IMR-90 (cell line): ENCODE measurements around the gene MISP3. TPM values are rescaled to one million over a fixed set of nuclear protein-coding genes. Genes with fewer than 3 reads are reported as not detected.

Experiments
- ATAC-seq: fragments of 200-7000 bp; cut with Tn5 transposase; 2 replicates; pipeline ENCODE4 v1.9.1; 2020; ENCODE audit warnings: low read depth, mild to moderate bottlenecking, moderate library complexity
- BruUV-seq: library from RNA; stranded (reverse); fragments of 400-500 nt; replicated peaks from 2 replicates; lab custom pipeline; 2021; lab: Mats Ljungman, UMichigan
- CTCF ChIA-PET: fragments of 300-600 bp; formaldehyde crosslinking; extraction: SDS; loops from one replicate; lab custom pipeline; 2021; ENCODE audit warnings: antibody characterized with exemption; lab: Yijun Ruan, JAX
- POLR2A ChIA-PET: fragments of 300-600 bp; sonication (Branson Sonifier 250); formaldehyde crosslinking; loops from one replicate; lab custom pipeline; 2022; ENCODE audit warnings: antibody characterized with exemption; ENCODE audit not compliant: unreplicated experiment; lab: Charles Lee
- DNase-seq: peaks from one replicate; pipeline ENCODE4 v3.0.0; 2013
- H2AFZ ChIP-seq: replicated peaks from 2 replicates; pipeline ENCODE3; 2013; ENCODE audit warnings: low read length, mild to moderate bottlenecking; ENCODE audit not compliant: poor library complexity
- H2AK5ac ChIP-seq: 2 replicates; pipeline ENCODE4 v1.6.1; 2013; ENCODE audit warnings: low read depth, low read length, inconsistent platforms
- H2AK9ac ChIP-seq: replicated peaks from 2 replicates; pipeline ENCODE3; 2013; ENCODE audit warnings: mild to moderate bottlenecking, low read depth, low read length, moderate library complexity; ENCODE audit not compliant: poor library complexity
- H2BK120ac ChIP-seq: 2 replicates; pipeline ENCODE4 v1.6.1; 2013; ENCODE audit warnings: low read depth, low read length, inconsistent platforms
- H2BK15ac ChIP-seq: 3 replicates; pipeline ENCODE4 v1.6.1; 2013; ENCODE audit warnings: low read depth, low read length, inconsistent platforms
- H2BK20ac ChIP-seq: 2 replicates; pipeline ENCODE4 v1.6.1; 2013; ENCODE audit warnings: low read depth, mild to moderate bottlenecking, inconsistent platforms, low read length, moderate library complexity
- H2BK5ac ChIP-seq: 2 replicates; pipeline ENCODE4 v1.6.1; 2013; ENCODE audit warnings: mild to moderate bottlenecking, low read depth, low read length, inconsistent platforms; ENCODE audit not compliant: poor library complexity, severe bottlenecking
- H3K14ac ChIP-seq: replicated peaks from 2 replicates; pipeline ENCODE4 v1.6.1; 2013; ENCODE audit warnings: low read depth, low read length, inconsistent platforms
- H3K18ac ChIP-seq: 2 replicates; pipeline ENCODE4 v1.6.1; 2013; ENCODE audit warnings: low read depth, low read length, control low read depth
- H3K23ac ChIP-seq: 2 replicates; pipeline ENCODE4 v1.6.1; 2013; ENCODE audit warnings: low read depth, low read length, inconsistent platforms
- H3K27ac ChIP-seq: 2 replicates; pipeline ENCODE4 v1.5.1; 2013; ENCODE audit warnings: mild to moderate bottlenecking, control low read depth, low read length; ENCODE audit not compliant: insufficient read depth
- H3K27me3 ChIP-seq: 2 replicates; pipeline ENCODE4 v1.6.1; 2013; ENCODE audit warnings: low read length; ENCODE audit not compliant: control insufficient read depth, insufficient read depth
- H3K36me3 ChIP-seq: 2 replicates; pipeline ENCODE4 v1.6.1; 2013; ENCODE audit warnings: low read length, mixed read lengths; ENCODE audit not compliant: control insufficient read depth, insufficient read depth
- H3K4ac ChIP-seq: 2 replicates; pipeline ENCODE4 v1.6.1; 2013; ENCODE audit warnings: low read depth, low read length, inconsistent platforms
- H3K4me1 ChIP-seq: 2 replicates; pipeline ENCODE4 v1.6.1; 2013; ENCODE audit warnings: low read length, mixed read lengths; ENCODE audit not compliant: control insufficient read depth, insufficient read depth
- H3K4me2 ChIP-seq: 2 replicates; pipeline ENCODE4 v1.6.1; 2013; ENCODE audit warnings: low read depth, mild to moderate bottlenecking, control low read depth, low read length, moderate library complexity
- H3K4me3 ChIP-seq: 2 replicates; pipeline ENCODE4 v1.5.1; 2013; ENCODE audit warnings: low read depth, mild to moderate bottlenecking, control low read depth, low read length, moderate library complexity; ENCODE audit not compliant: insufficient read depth
- H3K56ac ChIP-seq: 2 replicates; pipeline ENCODE4 v1.6.1; 2013; ENCODE audit warnings: low read length, inconsistent platforms; ENCODE audit not compliant: insufficient read depth; ENCODE audit errors: extremely low read depth
- H3K79me1 ChIP-seq, 2 experiments: 2 replicates each; pipeline ENCODE4 v1.6.1; 2013; ENCODE audit warnings: low read length in 2 of 2, inconsistent platforms in 1 of 2, low read depth in 1 of 2
- H3K9ac ChIP-seq: 2 replicates; pipeline ENCODE4 v1.6.1; 2013; ENCODE audit warnings: low read depth, low read length, control low read depth
- H3K9me1 ChIP-seq: 2 replicates; pipeline ENCODE4 v1.6.1; 2013; ENCODE audit warnings: low read length, inconsistent platforms; ENCODE audit not compliant: insufficient read depth
- H3K9me3 ChIP-seq: 2 replicates; pipeline ENCODE4 v1.6.1; 2013; ENCODE audit warnings: low read length; ENCODE audit not compliant: control insufficient read depth, insufficient read depth
- H4K20me1 ChIP-seq: 2 replicates; pipeline ENCODE4 v1.6.1; 2013; ENCODE audit warnings: low read length, inconsistent platforms; ENCODE audit not compliant: insufficient read depth
- H4K5ac ChIP-seq: 2 replicates; pipeline ENCODE4 v1.6.1; 2013; ENCODE audit warnings: mild to moderate bottlenecking, low read depth, low read length, control low read depth
- H4K8ac ChIP-seq, 2 experiments: 2 replicates each; pipeline ENCODE4 v1.6.1; 2013; ENCODE audit warnings: low read depth in 2 of 2, low read length in 2 of 2, control low read depth in 1 of 2, inconsistent platforms in 1 of 2
- H4K91ac ChIP-seq: 2 replicates; pipeline ENCODE4 v1.6.1; 2013; ENCODE audit warnings: low read depth, low read length, inconsistent platforms; ENCODE audit not compliant: insufficient read depth
- CEBPB ChIP-seq: IDR thresholded peaks from 2 replicates; pipeline ENCODE4 v1.6.1; 2012; ENCODE audit warnings: low read depth, low read length, improper control_type of control experiment
- FOS ChIP-seq: fragments of 150-350 bp; IDR thresholded peaks from 2 replicates; pipeline ENCODE4 v1.6.1; 2016; ENCODE audit warnings: low read depth, low read length
- MAFK ChIP-seq: IDR thresholded peaks from 2 replicates; pipeline ENCODE4 v1.6.1; 2012; ENCODE audit warnings: low read depth, low read length, improper control_type of control experiment
- MXI1 ChIP-seq: IDR thresholded peaks from 2 replicates; pipeline ENCODE4 v1.6.1; 2012; ENCODE audit warnings: low read depth, mild to moderate bottlenecking, low read length, moderate library complexity, borderline replicate concordance
- NFE2L2 ChIP-seq: fragments of 150-350 bp; IDR thresholded peaks from 2 replicates; pipeline ENCODE4 v1.6.1; 2016; ENCODE audit warnings: low read depth, mild to moderate bottlenecking, low read length
- POLR2A ChIP-seq: IDR thresholded peaks from 2 replicates; pipeline ENCODE4 v1.6.1; 2012; ENCODE audit warnings: mild to moderate bottlenecking, low read depth, low read length
- RAD21 ChIP-seq: IDR thresholded peaks from 2 replicates; pipeline ENCODE4 v1.6.1; 2012; ENCODE audit warnings: low read length, improper control_type of control experiment
- RCOR1 ChIP-seq: IDR thresholded peaks from 2 replicates; pipeline ENCODE4 v1.6.1; 2012; ENCODE audit warnings: mild to moderate bottlenecking, low read length, improper control_type of control experiment; ENCODE audit not compliant: insufficient replicate concordance
- SMC3 ChIP-seq: fragments of 150-350 bp; IDR thresholded peaks from 2 replicates; pipeline ENCODE4 v1.6.1; 2016; ENCODE audit warnings: low read depth, mild to moderate bottlenecking, antibody characterized with exemption, low read length, moderate library complexity
- WGBS, 2 experiments: methylation state at CpG; one replicate each; pipeline versions ENCODE4 v1.1.5 to v1.1.7; 2013; ENCODE audit warnings: missing lambda C conversion rate in 2 of 2; ENCODE audit not compliant: insufficient read length in 1 of 2; ENCODE audit errors: extremely low coverage in 2 of 2; 5-methylcytosine and 5-hydroxymethylcytosine counted together
- dilution Hi-C: fragments of 300-500 bp; cut with HindIII; formaldehyde crosslinking; loops from one replicate; pipeline ENCODE4 v1.14.3; 2018; ENCODE audit warnings: low sequenced_read_pairs; ENCODE audit not compliant: unreplicated experiment
- in situ Hi-C: fragments of 300-500 bp; cut with MboI; formaldehyde crosslinking; loops from 3 replicates; pipeline ENCODE4 v1.14.3; 2019; ENCODE audit warnings: low sequenced_read_pairs, inconsistent platforms, mixed read lengths
- intact Hi-C: fragments of 100-400 bp; cut with micrococcal nuclease; formaldehyde crosslinking; loops from 2 replicates; pipeline ENCODE4 v1.10.0; 2022
- polyA plus RNA-seq, 3 experiments: library from polyadenylated mRNA; depleted of rRNA; stranded (reverse); fragments of >200 nt; gene quantifications; 2 replicates each; pipeline ENCODE4 v1.2.3, GENCODE V29; 2012; ENCODE audit warnings: low replicate concordance in 1 of 3
- total RNA-seq: library from RNA; depleted of rRNA; stranded (reverse); fragments of >200 nt; gene quantifications from 2 replicates; pipeline ENCODE4 v1.2.3, GENCODE V29; 2012
- TF ChIP-seq, protein P1 (sequence below): conservative IDR thresholded peaks from 2 replicates; pipeline ENCODE4 v1.5.1; 2012; ENCODE audit warnings: mild to moderate bottlenecking, low read depth, low read length, improper control_type of control experiment
- TF ChIP-seq, protein P2 (sequence below): fragments of 150-350 bp; IDR thresholded peaks from 2 replicates; pipeline ENCODE4 v1.6.1; 2017; ENCODE audit warnings: mild to moderate bottlenecking, antibody characterized with exemption, low read length, low read depth

Gene MISP3
- total and polyA plus RNA-seq, 2 of the 4 experiments (the other 2 are of a cell fraction): under 0.01 to 0.68 TPM

DNA sequence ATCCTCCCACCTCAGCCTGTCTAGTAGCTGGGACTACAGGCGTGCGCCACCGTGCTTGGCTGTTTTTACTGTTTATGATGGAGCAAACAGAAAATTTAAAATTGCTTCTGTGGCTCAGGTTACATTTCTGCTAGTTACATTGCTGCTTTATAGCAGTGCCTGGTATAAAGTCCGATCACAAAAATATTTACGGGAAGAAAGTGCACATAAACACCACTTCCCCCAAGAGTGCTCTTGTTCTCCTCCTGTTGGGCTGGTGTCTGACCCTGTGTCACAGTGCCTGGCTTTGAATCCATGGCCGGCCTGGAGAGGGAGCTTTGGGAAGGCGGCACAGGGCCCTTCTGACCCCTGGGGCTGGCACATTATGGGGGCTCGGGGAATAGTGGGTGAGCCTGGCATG, 33.1 kb downstream of the MISP3 start:
- peaks cover 30% of the 10 kb centered on the region for H3K36me3 ChIP-seq
- H3K9ac ChIP-seq: no peak overlapping the region
- no peak overlapping the region for H3K4me3 ChIP-seq
- no peak overlapping the region for H2AK5ac ChIP-seq
- BruUV-seq: no TSS peak
- H2BK120ac ChIP-seq: no peak overlapping the region
- no peaks in the 10 kb centered on the region for H3K9me3 ChIP-seq
- intact Hi-C loops: no loop called here
- H3K4me2 ChIP-seq: no peak overlapping the region
- no peaks in the 10 kb centered on the region for H3K9me1 ChIP-seq
- WGBS, 2 experiments: 100% methylated on average over 2 of the region's 8 CpGs; no CpG with 5 or more reads in 1 of the 2 experiments
- no peak overlapping the region for H2BK20ac ChIP-seq
- no peaks in the 10 kb centered on the region; the same call in 1 of the 2 replicates for H4K20me1 ChIP-seq
- H4K8ac ChIP-seq: no peak overlapping the region
- ChIA-PET POLR2A (no interaction called here), CTCF (no interaction called here)
- no peak overlapping the region for H3K27ac ChIP-seq
- dilution Hi-C loops: no loop called here
- in situ Hi-C loops: no loop called here
- no peak overlapping the region for H3K4ac ChIP-seq
- no peak overlapping the region for H3K56ac ChIP-seq
- DNase-seq (no peak), ATAC-seq (no peak)
- H2AK9ac ChIP-seq: no peak overlapping the region
- no peak overlapping the region for H3K23ac ChIP-seq
- H2BK5ac ChIP-seq: no peak overlapping the region
- TF ChIP-seq MXI1: no peak
- TF ChIP-seq CEBPB: no peak
- no peak for TF ChIP-seq NFE2L2
- TF ChIP-seq POLR2A: no peak
- TF ChIP-seq MAFK: no peak
- TF ChIP-seq, protein P1, sequence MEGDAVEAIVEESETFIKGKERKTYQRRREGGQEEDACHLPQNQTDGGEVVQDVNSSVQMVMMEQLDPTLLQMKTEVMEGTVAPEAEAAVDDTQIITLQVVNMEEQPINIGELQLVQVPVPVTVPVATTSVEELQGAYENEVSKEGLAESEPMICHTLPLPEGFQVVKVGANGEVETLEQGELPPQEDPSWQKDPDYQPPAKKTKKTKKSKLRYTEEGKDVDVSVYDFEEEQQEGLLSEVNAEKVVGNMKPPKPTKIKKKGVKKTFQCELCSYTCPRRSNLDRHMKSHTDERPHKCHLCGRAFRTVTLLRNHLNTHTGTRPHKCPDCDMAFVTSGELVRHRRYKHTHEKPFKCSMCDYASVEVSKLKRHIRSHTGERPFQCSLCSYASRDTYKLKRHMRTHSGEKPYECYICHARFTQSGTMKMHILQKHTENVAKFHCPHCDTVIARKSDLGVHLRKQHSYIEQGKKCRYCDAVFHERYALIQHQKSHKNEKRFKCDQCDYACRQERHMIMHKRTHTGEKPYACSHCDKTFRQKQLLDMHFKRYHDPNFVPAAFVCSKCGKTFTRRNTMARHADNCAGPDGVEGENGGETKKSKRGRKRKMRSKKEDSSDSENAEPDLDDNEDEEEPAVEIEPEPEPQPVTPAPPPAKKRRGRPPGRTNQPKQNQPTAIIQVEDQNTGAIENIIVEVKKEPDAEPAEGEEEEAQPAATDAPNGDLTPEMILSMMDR: no peak
- TF ChIP-seq SMC3: no peak
- no peak for TF ChIP-seq RCOR1
- TF ChIP-seq, protein P2, sequence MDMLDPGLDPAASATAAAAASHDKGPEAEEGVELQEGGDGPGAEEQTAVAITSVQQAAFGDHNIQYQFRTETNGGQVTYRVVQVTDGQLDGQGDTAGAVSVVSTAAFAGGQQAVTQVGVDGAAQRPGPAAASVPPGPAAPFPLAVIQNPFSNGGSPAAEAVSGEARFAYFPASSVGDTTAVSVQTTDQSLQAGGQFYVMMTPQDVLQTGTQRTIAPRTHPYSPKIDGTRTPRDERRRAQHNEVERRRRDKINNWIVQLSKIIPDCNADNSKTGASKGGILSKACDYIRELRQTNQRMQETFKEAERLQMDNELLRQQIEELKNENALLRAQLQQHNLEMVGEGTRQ: no peak
- TF ChIP-seq FOS: no peak
- no peak for TF ChIP-seq RAD21
- no peak overlapping the region for H2BK15ac ChIP-seq
- no peak overlapping the region for H2AFZ ChIP-seq
- H3K4me1 ChIP-seq: no peaks in the 10 kb centered on the region
- no peak overlapping the region for H4K91ac ChIP-seq
- no peak overlapping the region for H3K14ac ChIP-seq
- no peak overlapping the region for H3K18ac ChIP-seq
- H4K5ac ChIP-seq: no peak overlapping the region
- no peaks in the 10 kb centered on the region for H3K27me3 ChIP-seq
- H3K79me1 ChIP-seq: peaks cover 5 to 22% of the 10 kb centered on the region in 2 experiments; a peak in 2 of 4 replicates
